RCC 7860 (cell line): Measurements from ENCODE around the gene GPR17.
A peak's percentile ranks its signal among the peaks of the same experiment; 100 is the strongest.

ENCODE experiments used
- DNase-seq: peaks from one replicate; pipeline ENCODE4 v3.0.0-alpha.2; 2015; ENCODE audit warnings: low spot score
- FAIRE-seq: peaks from 2 replicates; lab custom pipeline; 2012; peaks lifted over from hg19 to GRCh38; lab: Jason Lieb, UNC

GPR17 gene

GRCh38 chr2:127640082-127641072 lies 5.6 kb upstream of the GPR17 start:
- FAIRE-seq (no peak), DNase-seq (no peak)

- DNase-seq = no peak
- no peak for FAIRE-seq
Measured at GRCh38 chr2:127641133-127641532, 4.8 kb upstream of the GPR17 start.

- FAIRE-seq (no peak), DNase-seq (no peak)
Measured at GRCh38 chr2:127641846-127642507, 4.0 kb upstream of the GPR17 start.

GRCh38 chr2:127642706-127643438 lies 3.1 kb upstream of the GPR17 start:
- FAIRE-seq = no peak
- DNase-seq = no peak

GRCh38 chr2:127643439-127644065 lies 2.4 kb upstream of the GPR17 start:
- DNase-seq = no peak
- no peak for FAIRE-seq

GRCh38 chr2:127644066-127645025 lies 1.6 kb upstream of the GPR17 start:
- FAIRE-seq = no peak
- DNase-seq = no peak

- no peak for FAIRE-seq
- no peak for DNase-seq
Measured at GRCh38 chr2:127645026-127645394, 943 bp upstream of the GPR17 start.

- DNase-seq (no peak), FAIRE-seq (no peak)
Measured at GRCh38 chr2:127646487-127647241, 711 bp downstream of the GPR17 start.

GRCh38 chr2:127647242-127648190 lies 1.6 kb downstream of the GPR17 start:
- DNase-seq (peak; percentile 66), FAIRE-seq (peak; percentile 50)

- DNase-seq = no peak
- no peak for FAIRE-seq
Measured at GRCh38 chr2:127648321-127648720, 2.4 kb downstream of the GPR17 start.

GRCh38 chr2:127649100-127649611 lies 3.2 kb downstream of the GPR17 start:
- FAIRE-seq (no peak), DNase-seq (no peak)

GRCh38 chr2:127649684-127650040 lies 3.7 kb downstream of the GPR17 start:
- DNase-seq = peak; percentile 54
- FAIRE-seq = no peak

- no peak for DNase-seq
- no peak for FAIRE-seq
Measured at GRCh38 chr2:127650041-127650784, 4.3 kb downstream of the GPR17 start.

GRCh38 chr2:127650785-127651380 lies 4.9 kb downstream of the GPR17 start:
- no peak for DNase-seq
- FAIRE-seq = no peak

GRCh38 chr2:127651381-127651809 lies 5.4 kb downstream of the GPR17 start:
- no peak for DNase-seq
- FAIRE-seq = no peak

- FAIRE-seq = no peak
Measured at GRCh38 chr2:127651971-127652550, 6.1 kb downstream of the GPR17 start.

More at GRCh38 chr2:127651971-127652550, 6.1 kb downstream of the GPR17 start:
- no peak for DNase-seq
